NCI-H2171 (cell line): ENCODE results near the gene NCAPG2.

Experiments
- DNase-seq: peaks from one replicate; lab custom pipeline; 2025; lab: John Stamatoyannopoulos, UW

The NCAPG2 gene

DNA sequence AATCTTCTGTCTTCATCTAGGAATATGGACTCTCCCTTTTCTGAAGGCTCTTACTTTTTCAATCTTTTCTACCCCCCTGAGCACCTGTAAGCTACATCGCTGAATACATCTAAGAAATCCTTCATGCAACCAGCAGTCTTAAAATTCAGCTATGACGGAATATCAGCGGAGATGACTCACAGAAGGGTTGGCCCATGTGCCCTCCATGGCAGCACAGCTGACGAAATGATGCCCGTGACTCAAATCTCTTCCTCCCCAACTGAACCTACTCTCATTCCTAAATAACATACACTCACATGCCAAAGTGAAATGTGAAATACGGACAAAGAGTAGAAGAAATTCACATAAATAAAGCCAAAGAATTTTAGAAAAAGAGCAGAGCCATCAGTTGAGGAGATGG lies 30.3 kb upstream of the NCAPG2 start:
- no peak for DNase-seq

DNA sequence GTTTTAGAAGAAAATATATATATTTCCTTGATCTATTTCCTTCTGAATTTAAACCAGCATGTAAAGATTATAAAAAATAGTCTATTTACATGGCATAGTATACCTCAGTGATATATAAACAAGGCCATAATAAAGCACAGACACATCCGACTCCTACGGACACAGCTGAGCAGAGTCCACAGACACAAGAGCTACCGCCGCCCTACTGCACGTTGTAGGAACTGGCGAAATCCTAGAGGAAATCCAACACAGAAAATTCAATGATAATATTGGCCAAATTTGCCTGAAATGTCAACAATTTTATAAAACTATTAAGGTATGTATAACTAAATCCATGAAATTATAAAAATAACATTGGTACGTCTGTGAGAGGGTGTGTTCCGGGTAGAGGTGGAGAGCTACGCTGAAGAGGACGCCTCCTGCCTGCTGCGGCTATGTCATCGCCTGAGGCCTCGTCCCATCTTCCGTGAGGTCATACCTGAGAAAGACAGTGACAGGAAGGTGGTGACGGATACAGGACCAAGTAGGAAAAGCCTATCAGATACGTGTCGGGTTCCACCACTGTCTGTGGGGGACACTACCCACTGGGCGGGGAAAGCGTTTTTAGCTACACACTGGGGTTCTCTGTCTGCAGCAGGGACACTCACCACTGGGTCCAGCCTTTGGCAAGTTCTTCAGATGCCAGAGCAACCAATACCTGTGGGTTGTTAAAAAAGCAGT lies 29.3 kb upstream of the NCAPG2 start:
- no peak for DNase-seq

DNA sequence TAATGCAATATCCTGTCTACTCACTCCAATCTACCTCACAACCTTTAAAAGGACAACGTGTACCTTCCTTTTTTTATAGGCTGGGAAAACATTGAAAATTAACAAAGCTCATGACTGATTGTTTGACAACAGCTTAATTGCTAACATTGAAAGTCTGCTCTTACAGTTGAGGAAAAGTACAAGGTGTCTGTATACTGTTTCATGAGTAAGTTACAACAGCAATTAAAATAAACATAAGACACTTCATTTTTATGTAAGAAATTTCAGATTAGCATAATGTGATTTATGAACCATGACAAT lies 28.6 kb upstream of the NCAPG2 start:
- DNase-seq = no peak

DNA sequence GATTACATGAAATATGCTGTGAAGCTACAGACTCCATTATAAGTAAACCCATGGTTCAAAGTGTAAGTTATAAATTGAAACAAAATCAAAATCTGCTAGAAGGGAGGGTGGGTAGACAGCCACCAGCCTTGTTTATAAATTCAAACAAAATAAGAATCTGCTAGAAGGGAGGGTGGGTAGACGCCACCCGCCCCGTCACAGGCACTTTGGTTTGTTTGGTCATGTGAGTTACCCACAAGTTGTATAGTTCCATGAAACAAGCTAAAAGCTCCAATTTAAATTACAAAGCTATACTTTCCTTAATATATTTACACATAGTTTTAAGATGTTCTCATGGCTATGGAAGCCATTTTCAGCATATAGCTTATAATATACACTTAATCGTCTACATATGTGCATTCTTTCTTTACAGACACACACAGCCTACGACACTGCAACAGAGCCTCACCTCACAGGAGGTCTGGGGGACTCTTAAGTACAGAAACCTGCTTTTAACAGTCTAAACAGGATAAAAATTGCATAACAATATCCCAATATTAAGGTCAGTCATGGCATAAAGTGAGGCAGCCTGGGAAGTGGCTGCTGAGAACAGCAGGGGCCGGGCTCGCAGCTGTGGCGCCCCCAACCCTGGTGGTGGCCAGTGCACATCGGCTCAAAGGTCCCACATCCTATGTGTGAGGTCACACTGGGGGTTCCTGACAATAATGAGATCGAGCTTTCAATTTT lies 28.1 kb upstream of the NCAPG2 start:
- no peak for DNase-seq

DNA sequence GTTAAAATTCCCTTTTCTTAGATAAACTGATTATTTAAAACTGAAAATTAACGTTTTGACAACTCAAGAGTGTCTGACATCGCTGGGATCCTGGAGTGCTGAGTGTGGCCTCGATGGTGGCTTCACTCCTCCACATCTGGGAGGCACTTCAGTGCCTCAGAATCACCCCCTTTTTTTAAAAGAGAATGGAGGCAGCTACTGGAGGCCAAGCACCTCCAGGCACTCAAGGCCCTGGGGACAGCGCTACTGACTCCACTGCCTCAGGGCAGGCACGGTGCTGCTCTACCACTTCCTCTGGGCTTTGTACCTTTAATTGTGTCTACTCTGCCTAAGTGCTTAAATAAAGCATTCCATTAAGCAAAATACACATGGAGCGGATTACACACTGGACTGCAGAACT lies 27.2 kb upstream of the NCAPG2 start:
- no peak for DNase-seq

DNA sequence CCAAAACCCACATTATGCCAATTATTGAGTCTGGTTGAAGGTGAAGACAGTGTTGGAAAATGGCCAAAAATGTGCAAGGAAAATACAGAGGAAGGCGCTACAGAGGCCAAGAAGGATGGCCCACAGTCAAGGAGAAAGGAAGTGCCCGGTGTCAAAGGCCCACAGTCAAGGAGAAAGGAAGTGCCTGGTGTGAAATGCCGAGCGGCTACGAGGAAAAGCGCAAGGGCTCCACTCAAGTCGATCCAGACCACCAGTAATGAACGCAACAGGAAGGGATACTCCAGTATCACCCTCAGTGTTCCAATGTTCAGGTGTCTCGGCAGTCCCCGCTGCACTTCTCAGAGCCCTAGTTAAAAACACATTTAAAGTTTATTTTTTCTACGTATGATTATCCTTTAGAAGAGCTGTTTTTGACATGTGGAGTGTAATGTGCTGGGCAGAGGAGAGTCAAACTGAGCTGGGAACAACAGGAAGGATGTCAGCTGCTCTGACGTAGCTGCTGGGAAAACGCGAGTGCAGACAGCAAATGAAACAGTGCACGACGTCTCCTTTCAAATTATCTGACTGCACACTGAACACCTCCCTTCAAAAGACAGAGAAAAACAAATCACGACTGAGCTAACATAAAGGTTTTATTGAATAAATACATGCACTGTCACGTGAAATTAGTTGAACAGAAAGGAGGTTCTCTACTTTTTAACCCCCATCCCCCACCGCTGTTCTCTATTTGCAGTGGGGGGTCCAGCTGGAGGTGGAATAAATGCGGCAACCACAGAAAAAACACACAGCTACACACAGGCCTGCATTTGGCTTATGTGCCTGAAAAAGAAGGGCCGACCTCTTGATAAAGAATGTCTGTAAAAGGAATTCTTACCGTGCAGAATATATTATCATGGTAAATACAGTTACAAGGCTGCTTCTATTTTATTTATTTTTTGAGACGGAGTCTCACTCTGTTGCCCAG lies 26.1 kb upstream of the NCAPG2 start:
- DNase-seq = no peak

DNA sequence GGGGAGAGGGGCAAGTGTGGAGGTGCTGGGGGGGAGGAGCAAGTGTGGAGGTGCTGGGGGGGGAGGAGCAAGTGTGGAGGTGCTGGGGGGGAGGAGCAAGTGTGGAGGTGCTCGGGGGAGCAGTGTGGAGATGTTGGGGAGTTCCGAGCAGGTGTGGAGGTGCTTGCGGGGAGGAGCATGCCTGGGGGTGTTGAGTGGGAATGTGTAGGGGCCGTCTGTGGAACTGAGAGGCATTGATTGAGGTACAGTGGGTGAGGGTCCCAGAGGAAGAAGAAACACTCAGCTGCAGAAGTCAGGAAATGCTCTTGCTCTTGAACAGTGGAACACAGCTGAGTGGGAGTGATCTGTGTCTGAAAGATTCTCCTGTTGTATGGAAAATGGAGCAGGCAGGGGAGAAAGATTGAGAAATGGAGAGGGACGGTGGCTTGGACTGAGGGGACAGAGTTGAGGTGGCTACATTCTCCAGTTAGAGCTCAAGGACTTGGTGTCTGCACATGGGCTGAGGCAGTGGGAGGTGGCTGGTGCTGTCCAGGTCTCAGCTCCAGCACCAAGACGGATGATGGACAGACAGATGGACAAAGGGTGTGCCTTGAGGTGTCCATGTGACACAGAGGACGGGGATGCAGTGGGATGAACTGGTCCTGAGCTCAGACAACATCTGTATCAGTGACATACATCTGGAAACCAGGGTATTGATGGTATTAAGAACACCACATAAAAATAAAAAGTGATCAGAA lies 25.2 kb upstream of the NCAPG2 start:
- no peak for DNase-seq

DNA sequence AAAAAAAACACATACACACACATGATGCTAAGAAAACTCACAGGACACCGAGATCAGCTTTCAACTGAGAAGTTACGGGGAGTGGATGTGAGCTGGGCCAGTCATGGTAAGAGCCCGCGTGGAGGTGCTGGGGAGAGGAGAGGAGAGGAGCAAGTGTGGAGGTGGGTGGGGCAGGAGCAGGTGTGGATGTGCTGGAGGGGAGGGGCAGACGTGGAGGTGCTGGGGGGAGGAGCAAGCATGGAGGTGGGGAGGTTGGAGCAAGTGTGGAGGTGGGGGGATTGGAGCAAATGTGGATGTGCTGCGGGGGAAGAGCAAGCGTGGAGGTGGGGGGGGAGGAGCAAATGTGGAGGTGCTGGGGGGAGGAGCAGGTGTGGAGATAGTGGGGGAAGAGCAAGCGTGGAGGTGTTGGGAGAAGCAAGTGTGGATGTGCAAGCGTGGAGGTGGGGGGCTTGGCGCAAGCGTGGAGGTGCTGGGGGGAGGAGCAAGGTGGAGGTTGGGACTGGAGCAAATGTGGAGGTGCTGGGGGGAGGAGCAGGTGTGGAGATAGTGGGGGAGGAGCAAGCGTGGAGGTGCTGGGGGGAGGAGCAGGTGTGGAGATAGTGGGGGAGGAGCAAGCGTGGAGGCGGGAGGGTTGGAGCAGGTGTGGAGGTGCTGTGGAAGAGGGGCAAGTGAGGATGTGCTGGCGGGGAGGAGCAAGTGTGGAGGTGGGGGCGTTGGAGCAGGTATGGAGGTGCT lies 24.5 kb upstream of the NCAPG2 start:
- no peak for DNase-seq

DNA sequence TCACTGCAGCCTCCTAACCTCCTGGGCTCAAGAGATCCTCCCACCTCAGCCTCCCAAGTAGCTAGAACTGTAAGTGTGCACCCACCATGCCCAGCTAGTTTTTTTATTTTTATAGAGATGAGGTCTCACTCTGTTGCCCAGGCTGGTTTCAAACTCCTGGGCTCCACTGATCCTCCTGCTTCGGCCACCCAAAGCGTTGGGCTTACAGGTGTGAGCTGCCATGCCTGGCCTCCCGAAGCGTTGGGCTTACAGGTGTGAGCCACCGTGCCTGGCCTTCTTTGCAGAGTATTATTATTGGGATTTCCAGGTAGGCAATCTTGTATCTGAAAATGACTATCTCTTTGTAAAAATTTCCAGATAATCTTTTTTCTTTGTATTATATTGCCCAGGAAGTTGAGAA lies 23.1 kb upstream of the NCAPG2 start:
- DNase-seq = no peak

DNA sequence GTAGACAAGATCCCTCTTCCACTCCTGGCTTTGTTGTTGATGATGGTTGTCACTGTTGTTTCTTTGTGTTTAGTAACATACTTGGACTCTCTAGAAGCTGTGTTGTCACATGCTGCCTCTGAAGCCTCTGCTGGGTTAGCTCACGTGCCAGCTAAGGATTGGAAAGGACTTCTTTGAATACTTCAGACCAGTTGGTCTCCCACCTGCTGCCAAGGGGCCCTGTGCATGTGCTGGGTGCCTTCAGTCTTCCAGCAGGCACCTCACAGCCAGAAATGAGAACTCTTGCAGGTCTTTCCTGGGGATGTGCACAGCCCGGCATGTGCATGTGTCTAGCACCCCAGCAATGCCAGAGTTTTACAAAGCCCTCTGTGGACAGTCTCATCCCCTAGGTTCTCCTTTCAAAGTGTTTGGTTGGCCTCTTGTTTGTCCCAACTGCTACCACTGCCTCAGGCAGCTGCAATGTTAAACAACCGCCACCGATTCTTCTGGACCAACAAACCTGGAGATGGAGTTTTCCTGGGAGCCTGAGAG lies 21.7 kb upstream of the NCAPG2 start:
- no peak for DNase-seq

DNA sequence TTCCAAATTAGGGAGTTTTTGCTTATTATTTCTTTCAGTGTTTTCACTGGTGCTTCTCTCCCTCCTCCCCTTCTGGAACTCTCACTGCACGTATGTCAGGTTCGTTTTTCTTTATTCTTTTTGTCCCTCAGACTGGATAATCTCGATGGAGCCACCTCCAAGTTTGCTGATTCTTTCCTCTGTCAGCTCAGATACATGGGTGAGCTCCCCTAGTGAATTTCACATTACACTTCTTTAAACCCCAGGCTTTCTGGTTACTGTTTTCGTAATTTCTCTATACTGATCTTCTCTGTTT lies 20.8 kb upstream of the NCAPG2 start:
- no peak for DNase-seq

DNA sequence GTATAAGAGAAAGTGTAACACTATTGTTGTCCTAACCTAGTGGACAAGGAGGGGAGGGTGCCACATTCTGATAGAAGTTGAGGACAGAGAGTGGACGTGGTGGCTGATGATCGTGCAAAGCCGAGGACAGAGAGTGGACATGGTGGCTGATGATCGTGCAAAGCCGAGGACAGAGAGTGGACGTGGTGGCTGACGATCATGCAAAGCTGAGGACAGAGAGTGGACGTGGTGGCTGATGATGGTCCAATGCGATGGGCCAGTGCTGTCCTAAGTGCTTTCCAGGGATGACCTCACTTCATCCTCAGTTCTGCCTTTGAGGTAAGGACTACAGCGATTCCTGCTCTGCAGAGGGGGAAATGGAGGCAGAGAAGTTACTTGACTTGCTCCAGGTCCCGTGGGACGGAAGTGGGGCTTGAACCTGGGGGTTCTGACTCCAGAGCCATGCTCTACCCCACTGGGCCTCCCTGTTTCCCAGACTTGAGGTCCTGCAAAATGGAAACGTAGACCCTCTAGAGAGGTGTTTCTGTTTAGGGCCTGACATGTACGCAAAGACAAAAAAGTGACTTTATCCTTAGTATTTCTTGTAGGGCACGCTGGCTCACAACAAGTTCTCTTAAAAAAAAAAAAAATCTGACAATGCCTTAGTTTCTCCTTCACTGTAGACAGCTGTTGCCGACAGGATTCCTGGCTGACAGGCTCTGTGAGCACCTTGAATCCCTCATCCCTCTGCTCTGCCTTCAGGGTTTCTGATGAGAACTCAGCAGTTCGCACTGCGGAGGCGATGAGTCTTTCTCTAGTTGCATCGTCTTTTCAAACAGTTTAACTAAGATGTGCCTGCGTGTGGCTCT lies 20.3 kb upstream of the NCAPG2 start:
- no peak for DNase-seq

DNA sequence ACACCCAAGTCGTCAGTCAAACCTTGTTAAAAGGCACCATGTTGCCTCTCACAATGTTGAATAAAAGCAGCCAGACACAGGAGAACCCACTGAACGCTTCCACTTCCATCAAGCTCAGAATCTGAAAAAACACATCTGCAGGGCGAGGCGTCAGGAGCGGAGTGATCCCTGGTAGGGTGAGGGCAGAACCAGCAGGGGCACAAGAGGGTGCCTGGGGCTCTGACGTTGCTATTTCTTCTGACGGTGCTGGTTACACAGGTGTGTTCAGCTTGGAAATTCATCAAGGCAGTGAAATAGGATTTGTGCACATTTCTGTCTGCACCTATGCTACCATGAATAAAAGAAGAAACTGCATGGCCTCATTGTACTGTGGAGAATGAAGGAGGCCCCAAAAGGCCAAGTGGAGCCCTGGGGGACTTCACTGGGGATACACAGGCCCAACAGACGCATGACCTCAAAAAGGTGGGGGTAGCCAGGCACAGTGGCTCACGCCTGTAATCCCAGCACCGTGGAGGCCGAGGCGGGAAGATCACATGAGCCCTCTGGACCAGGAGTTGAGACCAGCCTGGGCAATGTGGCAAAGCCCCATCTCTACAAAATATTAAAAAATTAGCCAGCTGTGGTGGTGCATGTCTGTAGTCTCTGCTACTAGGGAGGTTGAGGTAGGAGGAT lies 19.2 kb upstream of the NCAPG2 start:
- DNase-seq = no peak

DNA sequence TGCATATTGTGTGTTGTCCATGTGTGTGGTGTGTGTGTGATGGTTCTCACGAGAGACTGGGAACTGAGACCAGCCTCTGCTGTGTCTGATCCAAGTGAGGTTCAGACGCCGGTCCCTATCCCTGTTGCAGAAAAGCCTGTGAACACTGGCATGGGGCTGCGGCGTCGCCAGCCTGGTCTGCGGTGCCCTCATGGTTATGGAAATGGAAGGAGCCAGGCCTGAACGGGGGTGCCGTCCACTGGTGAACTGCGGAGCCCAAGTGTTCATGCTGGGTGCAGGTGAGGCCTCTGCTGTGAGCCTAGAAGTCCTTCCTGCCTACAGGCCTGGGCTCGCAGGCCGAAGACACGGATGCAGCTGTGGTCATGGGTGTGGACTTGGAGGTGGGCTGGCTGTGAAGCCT lies 18.7 kb upstream of the NCAPG2 start:
- no peak for DNase-seq

DNA sequence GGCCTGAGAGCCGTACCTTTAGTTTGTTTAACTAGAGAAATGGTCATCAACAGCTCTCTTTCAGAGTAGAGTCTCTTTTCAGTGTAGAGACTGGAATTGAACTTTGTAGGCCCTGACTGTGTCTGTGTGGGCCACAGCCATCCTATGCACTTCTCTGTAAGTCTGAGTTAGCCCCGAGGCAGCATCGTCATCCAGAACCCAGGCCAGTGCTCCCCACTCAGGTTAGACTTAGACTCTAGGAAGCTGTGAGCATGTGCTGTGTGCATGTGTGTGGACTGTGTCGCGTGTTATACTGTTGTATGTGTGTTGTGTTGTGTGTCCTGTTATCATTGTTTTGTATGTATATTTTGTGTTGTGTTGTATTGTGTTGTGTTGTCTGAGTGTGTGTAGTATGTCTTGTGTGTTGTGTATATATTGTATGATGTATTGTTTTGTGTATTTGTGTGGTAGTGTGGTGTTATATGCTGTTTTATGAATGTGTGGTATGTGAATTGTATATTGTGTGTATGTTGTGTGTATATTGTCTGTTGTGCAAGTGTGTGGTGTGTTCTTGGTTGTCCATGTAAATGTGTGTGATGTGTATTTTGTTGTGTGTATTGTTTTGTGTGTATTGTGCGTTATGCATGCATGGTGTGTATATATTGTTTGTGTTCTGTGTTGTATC lies 18.1 kb upstream of the NCAPG2 start:
- no peak for DNase-seq

DNA sequence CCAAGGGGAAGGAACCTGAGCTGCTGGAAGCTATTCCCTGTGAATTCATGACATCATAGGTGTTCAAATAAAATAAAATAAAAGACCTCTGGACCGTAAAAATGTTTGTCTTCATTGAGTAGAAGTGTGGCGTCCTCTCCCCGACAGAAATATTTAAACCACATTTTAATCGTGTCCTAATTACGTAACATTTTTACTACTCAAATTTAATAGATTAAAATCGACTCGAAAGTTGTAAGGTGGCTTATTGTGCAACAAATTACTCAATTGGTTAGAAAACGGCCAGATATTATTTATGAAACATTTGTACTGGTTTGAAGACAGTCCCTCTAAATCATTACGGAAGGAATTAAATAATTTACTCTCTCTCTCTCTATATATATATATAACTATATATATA lies 15.5 kb upstream of the NCAPG2 start:
- no peak for DNase-seq

DNA sequence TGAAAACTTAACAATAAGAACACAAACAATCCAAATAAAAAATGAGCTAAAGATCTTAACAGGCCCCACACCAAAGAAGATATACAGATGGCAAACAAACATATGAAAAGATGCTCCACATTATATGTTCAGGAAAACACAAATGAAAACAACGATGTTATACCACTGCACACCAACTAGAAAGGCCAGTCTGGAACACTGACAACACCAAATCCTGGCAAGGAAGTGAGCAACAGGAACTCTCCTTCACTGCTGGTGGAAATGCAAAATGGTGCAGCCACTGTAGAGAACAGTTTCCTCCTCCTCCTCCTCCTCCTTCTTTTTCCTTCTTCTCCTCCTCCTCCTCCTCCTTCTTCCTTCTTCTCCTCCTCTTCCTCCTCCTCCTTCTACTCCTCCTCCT lies 12.2 kb upstream of the NCAPG2 start:
- DNase-seq = no peak

DNA sequence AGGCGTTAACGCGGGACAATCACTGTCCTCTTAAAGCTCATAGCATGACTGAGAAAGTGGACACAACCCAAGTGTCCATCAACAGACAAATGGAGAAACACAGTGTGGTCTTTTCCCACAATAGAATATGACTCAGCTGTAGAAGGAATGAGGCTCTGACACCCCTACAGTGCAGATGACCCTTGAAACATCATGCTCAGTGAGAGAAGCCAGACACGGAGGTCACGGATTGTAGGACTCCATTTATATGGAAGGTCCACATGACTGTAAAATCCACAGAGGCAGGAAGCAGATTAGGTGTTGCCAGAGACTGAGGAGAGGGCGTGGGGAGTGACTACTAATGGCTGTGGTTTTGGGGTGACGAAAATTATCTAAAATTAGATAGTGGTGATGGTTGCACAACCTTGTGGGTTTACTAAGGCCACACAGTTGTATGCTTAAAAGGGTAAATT lies 6.1 kb upstream of the NCAPG2 start:
- no peak for DNase-seq

DNA sequence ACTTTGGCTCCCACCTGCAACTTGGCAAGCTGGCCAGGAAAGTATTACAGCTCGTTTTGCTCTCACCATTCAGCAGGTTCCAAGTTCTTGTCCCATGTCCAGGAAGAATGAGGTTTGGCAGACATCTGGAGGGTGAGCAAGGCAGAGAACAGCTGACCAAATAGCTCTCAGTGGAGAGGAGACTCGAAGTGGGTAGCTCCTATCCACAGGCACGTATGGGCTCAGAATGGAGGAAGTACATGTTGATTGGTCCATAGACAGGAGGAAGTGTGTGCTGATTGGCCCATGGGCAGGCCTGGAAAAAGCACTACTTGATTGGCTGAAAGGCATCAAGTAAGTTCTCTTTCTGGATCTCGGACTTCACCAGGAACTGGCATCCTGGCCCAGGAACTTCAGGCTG lies 3.0 kb upstream of the NCAPG2 start:
- DNase-seq = no peak
